HepG2 (cell line): ENCODE data around the gene MED19. TPM values are rescaled to one million over a fixed set of nuclear protein-coding genes. Genes with fewer than 3 reads are reported as not detected.

Experiments
- BCLAF1 ChIP-seq: fragments of 450-650 bp; IDR thresholded peaks from 2 replicates; pipeline ENCODE4 v1.6.1; 2017; ENCODE audit warnings: mild to moderate bottlenecking
- DBP ChIP-seq: sonication (generic); formaldehyde crosslinking; IDR thresholded peaks from 2 replicates; pipeline ENCODE4 v1.4.0; 2020; ENCODE audit warnings: missing genetic modification reagents; ENCODE audit errors: not compliant biosample characterization
- HINFP ChIP-seq: sonication (generic); formaldehyde crosslinking; IDR thresholded peaks from 2 replicates; pipeline ENCODE4 v1.4.0; 2020; ENCODE audit warnings: low read depth, mild to moderate bottlenecking, missing genetic modification reagents
- HNRNPLL ChIP-seq: fragments of 200-400 bp; formaldehyde crosslinking; IDR thresholded peaks from 2 replicates; pipeline ENCODE4 v1.6.1; 2017; ENCODE audit warnings: mild to moderate bottlenecking, low read depth, low read length; ENCODE audit not compliant: poor library complexity, severe bottlenecking
- ISX ChIP-seq: sonication (generic); formaldehyde crosslinking; conservative IDR thresholded peaks from 2 replicates; pipeline ENCODE4 v1.5.0; 2020; ENCODE audit warnings: missing genetic modification reagents
- NCOR1 ChIP-seq: fragments of 200-600 bp; sonication (generic); IDR thresholded peaks from 2 replicates; pipeline ENCODE4 v1.7.0; 2017; ENCODE audit warnings: antibody characterized with exemption, low read length, borderline replicate concordance
- RBFOX2 ChIP-seq: fragments of 200-400 bp; formaldehyde crosslinking; IDR thresholded peaks from 2 replicates; pipeline ENCODE4 v1.6.1; 2017; ENCODE audit warnings: low read depth, mild to moderate bottlenecking, low read length
- RFXANK ChIP-seq: IDR thresholded peaks from 2 replicates; pipeline ENCODE4 v1.6.1; 2016
- TAF15 ChIP-seq: fragments of 200-400 bp; formaldehyde crosslinking; IDR thresholded peaks from one replicate; pipeline ENCODE4 v1.6.1; 2018; ENCODE audit warnings: mild to moderate bottlenecking, low read depth, low read length; ENCODE audit not compliant: poor library complexity, severe bottlenecking
- TFDP2 ChIP-seq: sonication (generic); formaldehyde crosslinking; IDR thresholded peaks from 2 replicates; pipeline ENCODE4 v1.4.0; 2020; ENCODE audit warnings: missing genetic modification reagents
- THAP11 ChIP-seq: IDR thresholded peaks from 2 replicates; pipeline ENCODE4 v1.6.1; 2016; ENCODE audit warnings: missing biosample characterization, missing genetic modification reagents
- ZNF143 ChIP-seq: sonication (generic); formaldehyde crosslinking; IDR thresholded peaks from 2 replicates; pipeline ENCODE4 v1.4.0; 2020; ENCODE audit warnings: missing genetic modification reagents
- ZNF646 ChIP-seq: sonication (generic); formaldehyde crosslinking; IDR thresholded peaks from 2 replicates; pipeline ENCODE4 v1.9.0; 2021; ENCODE audit warnings: mild to moderate bottlenecking, missing genetic modification reagents
- ZNF737 ChIP-seq: sonication (generic); formaldehyde crosslinking; IDR thresholded peaks from 2 replicates; pipeline ENCODE4 v1.5.0; 2020; ENCODE audit warnings: missing genetic modification reagents, mild to moderate bottlenecking, borderline replicate concordance
- ZNF790 ChIP-seq: sonication (generic); formaldehyde crosslinking; IDR thresholded peaks from 2 replicates; pipeline ENCODE4 v1.8.0; 2022; ENCODE audit warnings: missing genetic modification reagents, mild to moderate bottlenecking, borderline replicate concordance
- polyA plus RNA-seq, 8 experiments: library from polyadenylated mRNA; depleted of rRNA in 3 of 8; stranded (reverse) in 7 of 8; unstranded in 1 of 8; fragments of >200 nt; fragmentation: Illumina TruSeq in 4 of 8; extraction: Trizol in 4 of 8; gene quantifications; 2 replicates each; pipeline versions ENCODE4 v1.2.1 to v1.2.3, GENCODE V29; 2011 to 2016; ENCODE audit warnings: low read depth in 4 of 8, missing spikeins in 1 of 8, mixed read lengths in 1 of 8; ENCODE audit not compliant: insufficient read depth in 1 of 8
- total RNA-seq, 5 experiments: library from RNA; depleted of rRNA; stranded (reverse); fragments of >200 nt; fragmentation: Illumina TruSeq; extraction: Trizol; gene quantifications; 2 replicates each; pipeline ENCODE4 v1.2.3, GENCODE V29; 2016; ENCODE audit warnings: low read depth in 1 of 5

The MED19 gene
- total and polyA plus RNA-seq, 2 of the 13 experiments (the other 11 are each of a cell fraction or from before 2014, with no cell fraction given) = 12.9 to 13.8 TPM

- TF ChIP-seq BCLAF1 (no peak), ZNF646 (no peak), RFXANK (no peak), THAP11 (CRISPR knock-in tag) (peak; percentile 91), NCOR1 (no peak), ZNF790 (CRISPR knock-in tag) (no peak), ISX (CRISPR knock-in tag) (no peak), ZNF737 (CRISPR knock-in tag) (no peak), DBP (no peak), TAF15 (peak; percentile 70), HNRNPLL (peak; percentile 69), TFDP2 (peak; percentile 77), RBFOX2 (peak; percentile 98), HINFP (peak; percentile 63; the same call in 1 of the 2 replicates), ZNF143 (CRISPR knock-in tag) (peak; percentile 11; the same call in 1 of the 2 replicates)
These were observed 44.1 kb downstream of the MED19 start, which contains the start of gene ZDHHC5 (continued) for GRCh38 chr11:57667736-57668433.
